SK-N-SH (cell line): Measurements from ENCODE around the gene PCGF3. TPM values are rescaled to one million over a fixed set of nuclear protein-coding genes. Genes with fewer than 3 reads are reported as not detected.

Experiments
- CTCF ChIA-PET: fragments of 300-600, 350-600 bp; formaldehyde crosslinking; extraction: SDS; loops from one replicate; lab custom pipeline; 2021; lab: Yijun Ruan, JAX
- POLR2A ChIA-PET: fragments of 350-600 bp; sonication (Branson Sonifier 250); formaldehyde crosslinking; extraction: SDS; loops from one replicate; lab custom pipeline; 2020; ENCODE audit warnings: antibody characterized with exemption, inconsistent platforms; lab: Yijun Ruan, JAX
- DNase-seq: peaks from one replicate; pipeline ENCODE4 v3.0.0; 2012
- H2AFZ ChIP-seq: fragments of 200-600 bp; sonication (generic); 2 replicates; pipeline ENCODE4 v1.8.1; 2016; ENCODE audit warnings: antibody characterized with exemption, mild to moderate bottlenecking, low read depth
- H3F3A ChIP-seq: fragments of 200-600 bp; sonication (generic); replicated peaks from 2 replicates; pipeline ENCODE3; 2016; ENCODE audit warnings: antibody characterized with exemption, mild to moderate bottlenecking; ENCODE audit not compliant: insufficient read depth
- H3K27ac ChIP-seq, 2 experiments: fragments of 200-500 bp in 1 of 2; fragments of 200-600 bp in 1 of 2; sonication (Bioruptor generic) in 1 of 2; sonication (generic), shearing (Covaris generic) in 1 of 2; 2 replicates each; pipeline versions ENCODE4 v1.5.1 to v1.6.1; 2014 to 2016; ENCODE audit warnings: low read depth in 2 of 2, inconsistent platforms in 1 of 2, low read length in 1 of 2, mild to moderate bottlenecking in 1 of 2, mixed read lengths in 1 of 2
- H3K27me3 ChIP-seq: fragments of 200-600 bp; sonication (generic), shearing (Covaris generic); 2 replicates; pipeline ENCODE4 v1.6.1; 2016; ENCODE audit warnings: mixed run types; ENCODE audit not compliant: insufficient read depth
- H3K36me3 ChIP-seq, 2 experiments: fragments of 200-500 bp in 1 of 2; fragments of 200-600 bp in 1 of 2; sonication (Bioruptor generic) in 1 of 2; sonication (generic) in 1 of 2; replicated peaks in 1 of 2; 2 replicates each; pipeline versions ENCODE3 to v1.5.1; 2014 to 2016; ENCODE audit warnings: low read length in 1 of 2, mild to moderate bottlenecking in 1 of 2; ENCODE audit not compliant: insufficient read depth in 2 of 2, control insufficient read depth in 1 of 2
- H3K4me1 ChIP-seq, 2 experiments: fragments of 200-500 bp in 1 of 2; fragments of 200-600 bp in 1 of 2; sonication (Bioruptor generic) in 1 of 2; sonication (generic), shearing (Covaris generic) in 1 of 2; 2 replicates each; pipeline versions ENCODE4 v1.5.1 to v1.6.1; 2014 to 2016; ENCODE audit warnings: low read depth in 1 of 2, low read length in 1 of 2, mixed run types in 1 of 2; ENCODE audit not compliant: insufficient read depth in 2 of 2, control insufficient read depth in 1 of 2
- H3K4me2 ChIP-seq: fragments of 200-600 bp; sonication (generic), shearing (Covaris generic); 2 replicates; pipeline ENCODE4 v1.6.1; 2017; ENCODE audit warnings: mixed run types
- H3K4me3 ChIP-seq, 2 experiments: fragments of 200-500 bp in 1 of 2; fragments of 200-600 bp in 1 of 2; sonication (Bioruptor generic) in 1 of 2; sonication (generic), shearing (Covaris generic) in 1 of 2; 2 replicates each; pipeline versions ENCODE4 v1.5.1 to v1.8.1; 2014 to 2016; ENCODE audit warnings: low read depth in 2 of 2, inconsistent platforms in 1 of 2, low read length in 1 of 2, mild to moderate bottlenecking in 1 of 2, mixed read lengths in 1 of 2, moderate library complexity in 1 of 2
- H3K79me2 ChIP-seq: fragments of 200-600 bp; sonication (generic); 2 replicates; pipeline ENCODE4 v1.8.1; 2017; ENCODE audit warnings: mild to moderate bottlenecking; ENCODE audit not compliant: insufficient read depth
- H3K9ac ChIP-seq: fragments of 200-600 bp; sonication (generic); 2 replicates; pipeline ENCODE4 v1.6.1; 2017; ENCODE audit warnings: mixed run types
- H3K9me2 ChIP-seq: fragments of 200-600 bp; sonication (generic); 2 replicates; pipeline ENCODE4 v1.6.1; 2017; ENCODE audit warnings: mixed run types
- H3K9me3 ChIP-seq: fragments of 200-600 bp; sonication (generic); 2 replicates; pipeline ENCODE4 v1.6.1; 2017; ENCODE audit warnings: mixed run types, mild to moderate bottlenecking, moderate library complexity
- H4K20me1 ChIP-seq: fragments of 200-600 bp; sonication (generic); 2 replicates; pipeline ENCODE4 v1.6.1; 2017; ENCODE audit warnings: mild to moderate bottlenecking, mixed run types; ENCODE audit not compliant: insufficient read depth
- CHD2 ChIP-seq: fragments of 150-350 bp; IDR thresholded peaks from 2 replicates; pipeline ENCODE4 v1.6.1; 2018; ENCODE audit warnings: low read length; ENCODE audit not compliant: partially characterized antibody
- ELF1 ChIP-seq: IDR thresholded peaks from 2 replicates; pipeline ENCODE4 v1.4.0; 2012
- EP300 ChIP-seq, 2 experiments: IDR thresholded peaks; 2 replicates each; pipeline versions ENCODE4 v1.4.0 to v1.6.1; 2012; ENCODE audit warnings: borderline replicate concordance in 1 of 2, low read depth in 1 of 2, low read length in 1 of 2
- EZH2phosphoT487 ChIP-seq: fragments of 200-600 bp; sonication (generic); IDR thresholded peaks from 2 replicates; pipeline ENCODE4 v1.6.1; 2017; ENCODE audit warnings: low read depth, mixed run types, mild to moderate bottlenecking, antibody characterized with exemption, moderate library complexity, borderline replicate concordance
- FOXM1 ChIP-seq: IDR thresholded peaks from 2 replicates; pipeline ENCODE4 v1.4.0; 2012; ENCODE audit warnings: low read depth, mild to moderate bottlenecking
- GABPA ChIP-seq: IDR thresholded peaks from 2 replicates; pipeline ENCODE4 v1.4.0; 2012; ENCODE audit warnings: low read depth, mild to moderate bottlenecking
- IRF3 ChIP-seq: fragments of 150-350 bp; IDR thresholded peaks from 2 replicates; pipeline ENCODE4 v1.6.1; 2016; ENCODE audit warnings: mild to moderate bottlenecking, low read depth, low read length
- MXI1 ChIP-seq: IDR thresholded peaks from 2 replicates; pipeline ENCODE4 v1.6.1; 2012; ENCODE audit warnings: mild to moderate bottlenecking, low read depth, low read length, improper control_type of control experiment
- NFIC ChIP-seq: IDR thresholded peaks from 2 replicates; pipeline ENCODE4 v1.4.0; 2012; ENCODE audit warnings: borderline replicate concordance
- POLR2AphosphoS5 ChIP-seq: IDR thresholded peaks from 2 replicates; pipeline ENCODE4 v1.6.1; 2012; ENCODE audit warnings: low read depth, low read length
- RAD21 ChIP-seq: IDR thresholded peaks from 2 replicates; pipeline ENCODE4 v1.6.1; 2012; ENCODE audit warnings: mild to moderate bottlenecking, low read length
- RFX5 ChIP-seq: IDR thresholded peaks from 2 replicates; pipeline ENCODE4 v1.6.1; 2012; ENCODE audit warnings: mild to moderate bottlenecking, improper control_type of control experiment, low read length
- RXRA ChIP-seq: IDR thresholded peaks from 2 replicates; pipeline ENCODE4 v1.4.0; 2012; ENCODE audit warnings: low read depth, mild to moderate bottlenecking, borderline replicate concordance
- SIN3A ChIP-seq: IDR thresholded peaks from 2 replicates; pipeline ENCODE4 v1.6.1; 2012; ENCODE audit warnings: low read depth, mild to moderate bottlenecking, low read length, moderate library complexity, borderline replicate concordance
- TAF1 ChIP-seq: IDR thresholded peaks from 2 replicates; pipeline ENCODE4 v1.6.1; 2012; ENCODE audit warnings: low read depth, mild to moderate bottlenecking, low read length, moderate library complexity, borderline replicate concordance
- WGBS: methylation state at CpG from one replicate; pipeline ENCODE4 v1.1.6; 2017; ENCODE audit warnings: low lambda C conversion rate; 5-methylcytosine and 5-hydroxymethylcytosine counted together
- polyA plus RNA-seq, 3 experiments: library from polyadenylated mRNA; depleted of rRNA; stranded (reverse); fragments of >200 nt; gene quantifications; 2 replicates each; pipeline ENCODE4 v1.2.3, GENCODE V29; 2012
- TF ChIP-seq, protein P1 (sequence below): IDR thresholded peaks from 2 replicates; pipeline ENCODE4 v1.6.1; 2012; ENCODE audit warnings: mild to moderate bottlenecking, low read depth, low read length, moderate library complexity
- TF ChIP-seq, protein P2 (sequence below): IDR thresholded peaks from 2 replicates; pipeline ENCODE4; 2012

Gene PCGF3
- polyA plus RNA-seq, 1 of the 3 experiments (the other 2 are of a cell fraction) = 44.8 TPM

DNA sequence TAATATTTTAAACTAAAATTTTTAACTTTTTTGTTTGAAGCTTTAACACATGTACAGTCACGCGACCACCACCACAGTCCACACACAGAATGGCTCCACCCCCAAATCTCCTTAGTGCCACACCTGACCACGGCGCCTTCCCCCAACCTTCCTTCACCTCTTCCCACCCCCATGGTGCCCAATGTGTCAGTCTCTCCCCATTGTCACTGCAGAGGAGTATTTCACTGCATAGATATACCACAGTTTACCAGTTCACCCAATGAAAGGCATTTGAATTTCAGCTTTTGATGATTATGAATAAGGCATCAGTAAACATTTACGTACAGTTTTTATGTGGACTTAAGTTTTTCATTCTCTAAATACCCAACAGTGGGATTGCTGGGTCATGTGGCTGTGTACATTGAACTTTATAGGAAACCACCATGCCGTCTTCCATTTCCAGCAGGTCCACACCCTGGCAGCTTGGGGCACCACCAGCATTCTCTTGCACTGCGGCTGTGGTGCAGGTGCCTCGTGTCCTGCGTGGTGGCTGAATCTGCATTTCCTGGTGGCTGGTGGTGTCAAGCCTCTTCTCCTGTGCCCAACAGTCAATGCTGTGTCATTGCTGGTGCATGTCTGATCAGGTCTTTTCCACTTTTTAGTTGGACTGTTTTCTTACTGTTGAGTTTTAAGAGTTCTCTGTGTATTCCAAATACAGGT is 71.3 kb downstream of the PCGF3 start:
- CTCF ChIA-PET = interaction anchor here (1.7 kb wide), 1 partner anchor 34 kb away, joined by 9 read pairs; no protein-coding TSS in a partner anchor
- H3K27ac ChIP-seq = no peak overlapping the region
- no peak for TF ChIP-seq POLR2AphosphoS5
- no peak for TF ChIP-seq RFX5
- no peak for TF ChIP-seq CHD2
- no peak for TF ChIP-seq IRF3

DNA sequence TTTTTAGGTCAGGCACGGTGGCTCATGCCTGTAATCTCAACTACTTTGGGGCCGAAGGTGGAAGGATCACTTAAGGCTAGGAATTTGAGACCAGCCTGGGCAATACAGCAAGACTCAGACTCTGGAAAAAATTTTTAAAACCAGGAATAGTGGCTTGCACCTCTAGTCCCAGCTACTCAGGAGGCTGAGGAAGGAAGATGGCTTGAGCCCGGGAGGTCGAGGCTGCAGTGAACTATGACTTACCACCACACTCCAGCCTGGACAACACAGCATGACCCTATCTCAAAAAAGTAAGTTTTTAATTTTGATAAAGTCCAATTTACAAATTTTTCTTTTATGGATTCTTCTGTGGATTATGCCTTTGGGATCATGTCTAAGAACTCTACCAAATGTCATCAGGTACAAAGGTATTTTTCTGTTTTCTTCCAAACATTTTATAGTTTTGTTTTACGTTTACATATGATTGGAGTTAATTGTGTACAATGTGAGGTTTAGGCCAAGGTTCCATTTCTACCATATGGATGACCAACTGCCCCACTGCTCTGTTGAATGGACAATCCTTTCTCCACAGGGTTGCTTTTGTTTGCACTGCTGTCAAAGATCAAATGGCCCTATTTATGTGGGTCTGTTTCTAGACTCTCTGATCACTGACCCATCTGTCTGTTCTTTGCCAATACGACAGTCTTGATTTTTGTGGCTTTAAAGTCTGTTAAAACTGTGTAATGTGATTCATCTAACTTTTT is 72.1 kb downstream of the PCGF3 start:
- H3K4me1 ChIP-seq = peaks cover 6 to 24% of the 10 kb centered on the region in 2 experiments; a peak in 2 of 4 replicates
- H3K27me3 ChIP-seq = no peaks in the 10 kb centered on the region
- peaks cover 12% of the 10 kb centered on the region for H3F3A ChIP-seq
- H3K9me3 ChIP-seq = no peaks in the 10 kb centered on the region
- no peak overlapping the region for H3K4me2 ChIP-seq
- no peak for DNase-seq
- H3K9me2 ChIP-seq = no peaks in the 10 kb centered on the region
- ChIA-PET CTCF (interaction anchor here (1.4 kb wide), 1 partner anchor 36 kb away, joined by 4 read pairs; no protein-coding TSS in a partner anchor), POLR2A (no interaction called here)
- no peak overlapping the region for H3K27ac ChIP-seq
- peaks cover 90% of the 10 kb centered on the region for H3K79me2 ChIP-seq
- peaks cover 27 to 48% of the 10 kb centered on the region in 2 experiments for H3K36me3 ChIP-seq
- WGBS = 97% methylated on average over 5 of the region's 6 CpGs
- H4K20me1 ChIP-seq = peaks cover 51% of the 10 kb centered on the region
- H3K9ac ChIP-seq = no peak overlapping the region
- no peak overlapping the region for H3K4me3 ChIP-seq
- H2AFZ ChIP-seq = no peak overlapping the region
- TF ChIP-seq, protein P1, sequence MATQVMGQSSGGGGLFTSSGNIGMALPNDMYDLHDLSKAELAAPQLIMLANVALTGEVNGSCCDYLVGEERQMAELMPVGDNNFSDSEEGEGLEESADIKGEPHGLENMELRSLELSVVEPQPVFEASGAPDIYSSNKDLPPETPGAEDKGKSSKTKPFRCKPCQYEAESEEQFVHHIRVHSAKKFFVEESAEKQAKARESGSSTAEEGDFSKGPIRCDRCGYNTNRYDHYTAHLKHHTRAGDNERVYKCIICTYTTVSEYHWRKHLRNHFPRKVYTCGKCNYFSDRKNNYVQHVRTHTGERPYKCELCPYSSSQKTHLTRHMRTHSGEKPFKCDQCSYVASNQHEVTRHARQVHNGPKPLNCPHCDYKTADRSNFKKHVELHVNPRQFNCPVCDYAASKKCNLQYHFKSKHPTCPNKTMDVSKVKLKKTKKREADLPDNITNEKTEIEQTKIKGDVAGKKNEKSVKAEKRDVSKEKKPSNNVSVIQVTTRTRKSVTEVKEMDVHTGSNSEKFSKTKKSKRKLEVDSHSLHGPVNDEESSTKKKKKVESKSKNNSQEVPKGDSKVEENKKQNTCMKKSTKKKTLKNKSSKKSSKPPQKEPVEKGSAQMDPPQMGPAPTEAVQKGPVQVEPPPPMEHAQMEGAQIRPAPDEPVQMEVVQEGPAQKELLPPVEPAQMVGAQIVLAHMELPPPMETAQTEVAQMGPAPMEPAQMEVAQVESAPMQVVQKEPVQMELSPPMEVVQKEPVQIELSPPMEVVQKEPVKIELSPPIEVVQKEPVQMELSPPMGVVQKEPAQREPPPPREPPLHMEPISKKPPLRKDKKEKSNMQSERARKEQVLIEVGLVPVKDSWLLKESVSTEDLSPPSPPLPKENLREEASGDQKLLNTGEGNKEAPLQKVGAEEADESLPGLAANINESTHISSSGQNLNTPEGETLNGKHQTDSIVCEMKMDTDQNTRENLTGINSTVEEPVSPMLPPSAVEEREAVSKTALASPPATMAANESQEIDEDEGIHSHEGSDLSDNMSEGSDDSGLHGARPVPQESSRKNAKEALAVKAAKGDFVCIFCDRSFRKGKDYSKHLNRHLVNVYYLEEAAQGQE = no peak
- TF ChIP-seq FOXM1 = no peak
- TF ChIP-seq CHD2 = no peak
- TF ChIP-seq SIN3A = no peak
- no peak for TF ChIP-seq NFIC
- no peak for TF ChIP-seq ELF1
- TF ChIP-seq RAD21 = no peak
- TF ChIP-seq GABPA = no peak
- no peak for TF ChIP-seq RXRA
- TF ChIP-seq MXI1 = no peak
- TF ChIP-seq, protein P2, sequence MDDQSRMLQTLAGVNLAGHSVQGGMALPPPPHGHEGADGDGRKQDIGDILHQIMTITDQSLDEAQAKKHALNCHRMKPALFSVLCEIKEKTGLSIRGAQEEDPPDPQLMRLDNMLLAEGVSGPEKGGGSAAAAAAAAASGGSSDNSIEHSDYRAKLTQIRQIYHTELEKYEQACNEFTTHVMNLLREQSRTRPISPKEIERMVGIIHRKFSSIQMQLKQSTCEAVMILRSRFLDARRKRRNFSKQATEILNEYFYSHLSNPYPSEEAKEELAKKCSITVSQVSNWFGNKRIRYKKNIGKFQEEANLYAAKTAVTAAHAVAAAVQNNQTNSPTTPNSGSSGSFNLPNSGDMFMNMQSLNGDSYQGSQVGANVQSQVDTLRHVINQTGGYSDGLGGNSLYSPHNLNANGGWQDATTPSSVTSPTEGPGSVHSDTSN = no peak
- no peak for TF ChIP-seq TAF1
- TF ChIP-seq EZH2phosphoT487 = no peak
- no peak for TF ChIP-seq EP300 (IDR thresholded peaks at IDR 0.05; ENCODE audit: borderline replicate concordance in 1 of 2, low read depth in 1 of 2, low read length in 1 of 2)
- TF ChIP-seq POLR2AphosphoS5 = no peak

More for the DNA sequence above, 71.3 kb downstream of the PCGF3 start:
- Histone ChIP-seq H3F3A (peaks cover 9% of the 10 kb centered on the region), H3K9me3 (no peaks in the 10 kb centered on the region), H3K79me2 (peaks cover 96% of the 10 kb centered on the region), H3K4me3 (no peak overlapping the region), H4K20me1 (peaks cover 56% of the 10 kb centered on the region), H3K9ac (no peak overlapping the region), H3K4me1 (peaks cover 6 to 18% of the 10 kb centered on the region in 2 experiments; a peak in 2 of 4 replicates), H3K36me3 (peaks cover 29 to 48% of the 10 kb centered on the region in 2 experiments), H2AFZ (no peak overlapping the region), H3K4me2 (no peak overlapping the region), H3K9me2 (no peaks in the 10 kb centered on the region), H3K27me3 (no peaks in the 10 kb centered on the region)
- DNase-seq = no peak
- POLR2A ChIA-PET = no interaction called here
- 98% methylated on average over 9 of the region's 9 CpGs for WGBS
